Colonic mucosa (tissue), 4 donors: Measurements from ENCODE around the gene DIAPH1. TPM values are rescaled to one million over a fixed set of nuclear protein-coding genes. Genes with fewer than 3 reads are reported as not detected.

ENCODE experiments used
- DNase-seq: peaks from one replicate; pipeline ENCODE4 v3.0.0-alpha.2; 2020
- H3K27ac ChIP-seq: fragments of 200-600 bp; one replicate; pipeline ENCODE4 v1.8.0; 2021
- H3K27me3 ChIP-seq: fragments of 200-600 bp; one replicate; pipeline ENCODE4 v1.8.0; 2021
- H3K36me3 ChIP-seq: fragments of 200-600 bp; one replicate; pipeline ENCODE4 v1.8.0; 2021
- H3K4me1 ChIP-seq: fragments of 200-600 bp; one replicate; pipeline ENCODE4 v1.8.0; 2021; ENCODE audit warnings: mild to moderate bottlenecking
- H3K4me3 ChIP-seq: fragments of 200-600 bp; one replicate; pipeline ENCODE4 v1.8.0; 2021
- H3K9ac ChIP-seq, 2 donors: one replicate each; pipeline ENCODE4 v1.7.0; 2013; ENCODE audit warnings: control low read depth in 2 of 2, low read depth in 2 of 2, low read length in 2 of 2
- H3K9me3 ChIP-seq: fragments of 200-600 bp; one replicate; pipeline ENCODE4 v1.8.0; 2021
- CTCF ChIP-seq: fragments of 200-600 bp; IDR thresholded peaks from one replicate; pipeline ENCODE4 v1.8.0; 2022; ENCODE audit warnings: antibody characterized with exemption, mild to moderate bottlenecking
- intact Hi-C: fragments of 100-400 bp; cut with DNase I; formaldehyde crosslinking; loops from one replicate; pipeline ENCODE4 v1.14.1; 2022
- total RNA-seq, 2 donors: library from RNA; stranded (reverse); fragmentation: NEBNext Ultra II Directional in 1 of 2; extraction: Animal tissue kit (Norgen Biotek cat#: 25700) in 1 of 2; gene quantifications; one replicate each; pipeline ENCODE4 v1.2.1, GENCODE V29; 2021
- donor health status: healthy.
- donor health status: DM: no; HTN: no; CAD: no.
- donor health status: DM: no; HTN: no; CAD: no.

Gene DIAPH1
- total RNA-seq, 2 donors from 2014 or later: 113 to 143 TPM

DNA sequence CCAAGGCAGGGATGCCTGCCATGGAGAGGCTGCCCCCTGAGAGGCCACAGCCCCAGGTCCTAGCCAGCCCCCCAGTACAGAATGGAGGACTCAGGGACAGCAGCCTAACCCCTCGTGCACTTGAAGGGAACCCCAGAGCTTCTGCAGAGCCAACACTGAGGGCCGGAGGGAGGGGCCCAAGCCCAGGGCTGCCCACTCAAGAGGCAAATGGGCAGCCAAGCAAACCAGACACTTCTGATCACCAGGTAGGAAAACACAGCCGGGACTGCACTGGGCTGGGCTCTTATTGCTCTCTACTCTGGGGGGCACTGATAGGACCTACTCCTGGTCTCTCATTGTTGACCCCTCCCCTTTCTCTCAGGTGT, 21.2 kb upstream of the DIAPH1 start:
- no peak for DNase-seq
- Histone ChIP-seq H3K9me3 (no peaks in the 10 kb centered on the region), H3K27me3 (no peaks in the 10 kb centered on the region), H3K27ac (no peak overlapping the region), H3K4me3 (no peak overlapping the region), H3K9ac (no peak overlapping the region), H3K36me3 (no peaks in the 10 kb centered on the region), H3K4me1 (peaks cover 13% of the 10 kb centered on the region)
- TF ChIP-seq CTCF: no peak
- intact Hi-C loops: no loop called here

GRCh38 chr5:141639357-141640050, 20.7 kb upstream of the DIAPH1 start:
- no peak for TF ChIP-seq CTCF
- no peaks in the 10 kb centered on the region for H3K27me3 ChIP-seq
- no peak overlapping the region for H3K9ac ChIP-seq
- H3K27ac ChIP-seq: no peak overlapping the region
- no peak overlapping the region for H3K4me3 ChIP-seq
- no peaks in the 10 kb centered on the region for H3K9me3 ChIP-seq
- DNase-seq: no peak
- H3K36me3 ChIP-seq: no peaks in the 10 kb centered on the region
- intact Hi-C loops: no loop called here
- H3K4me1 ChIP-seq: peaks cover 13% of the 10 kb centered on the region

DNA sequence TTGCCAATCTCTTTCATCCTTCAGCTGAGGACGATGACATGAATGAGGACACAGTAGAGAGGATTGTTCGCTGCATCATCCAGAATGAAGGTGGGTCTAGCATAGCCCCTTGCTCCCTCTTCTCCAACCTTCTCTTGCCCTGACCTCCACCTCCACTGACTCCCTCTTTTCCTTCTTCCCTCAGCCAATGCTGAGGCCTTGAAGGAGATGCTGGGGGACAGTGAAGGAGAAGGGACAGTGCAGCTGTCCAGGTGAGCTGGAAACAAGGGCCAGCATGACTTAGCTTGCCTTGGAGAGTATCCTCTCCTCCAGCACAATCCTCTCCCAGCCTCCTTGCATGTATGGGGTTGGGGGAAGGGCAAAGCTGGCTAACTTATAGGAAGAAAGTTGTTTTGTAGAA, 20.0 kb upstream of the DIAPH1 start:
- Histone ChIP-seq H3K9ac (no peak overlapping the region), H3K27ac (no peak overlapping the region), H3K4me1 (peaks cover 13% of the 10 kb centered on the region), H3K27me3 (no peaks in the 10 kb centered on the region), H3K9me3 (no peaks in the 10 kb centered on the region), H3K36me3 (no peaks in the 10 kb centered on the region), H3K4me3 (no peak overlapping the region)
- no peak for DNase-seq
- TF ChIP-seq CTCF: no peak
- intact Hi-C loops: no loop called here

DNA sequence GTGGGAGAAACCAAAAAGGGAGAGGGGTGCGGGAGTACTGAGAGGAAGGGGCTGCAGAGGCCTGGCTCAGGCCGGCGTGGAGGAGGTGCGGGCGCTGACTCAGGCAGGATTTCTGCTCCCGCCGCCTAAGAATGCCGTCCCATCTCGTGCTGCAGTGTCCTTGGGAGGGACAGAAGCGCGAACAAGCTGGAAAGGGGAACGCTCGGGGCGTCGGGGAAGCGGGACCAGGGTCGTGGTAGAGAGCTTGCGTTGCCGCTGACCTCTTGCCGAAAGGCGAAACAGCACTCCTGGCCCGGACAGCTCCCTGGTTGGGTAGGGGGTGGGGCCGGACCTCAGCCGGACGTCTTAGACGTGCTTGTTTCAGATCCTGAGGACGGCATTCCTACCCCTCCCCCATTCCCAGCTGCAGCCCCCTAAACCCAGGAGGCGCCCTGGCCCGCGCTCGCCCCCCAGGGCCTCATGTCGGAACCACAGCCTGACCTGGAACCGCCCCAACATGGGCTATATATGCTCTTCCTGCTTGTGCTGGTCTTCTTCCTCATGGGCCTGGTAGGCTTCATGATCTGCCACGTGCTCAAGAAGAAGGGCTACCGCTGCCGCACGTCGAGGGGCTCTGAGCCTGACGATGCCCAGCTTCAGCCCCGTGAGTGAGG, 19.1 kb upstream of the DIAPH1 start:
- Histone ChIP-seq H3K27ac (no peak overlapping the region), H3K36me3 (no peaks in the 10 kb centered on the region)

GRCh38 chr5:141637123-141637766, 18.4 kb upstream of the DIAPH1 start:
- H3K27me3 ChIP-seq: no peaks in the 10 kb centered on the region
- peak; percentile 55 for DNase-seq
- peak overlapping the region; percentile 58 for H3K27ac ChIP-seq
- intact Hi-C loops: no loop called here
- H3K9me3 ChIP-seq: no peaks in the 10 kb centered on the region
- H3K9ac ChIP-seq: peak overlapping the region; percentile 72 to 95
- TF ChIP-seq CTCF: no peak
- H3K36me3 ChIP-seq: no peaks in the 10 kb centered on the region
- H3K4me3 ChIP-seq: peak overlapping the region; percentile 78
- peaks cover 13% of the 10 kb centered on the region for H3K4me1 ChIP-seq

More for the DNA sequence above, 19.1 kb upstream of the DIAPH1 start:
- peak overlapping the region; percentile 78 for H3K4me3 ChIP-seq
- H3K27me3 ChIP-seq: no peaks in the 10 kb centered on the region
- DNase-seq: peak; percentile 70
- H3K4me1 ChIP-seq: peaks cover 13% of the 10 kb centered on the region
- H3K9me3 ChIP-seq: no peaks in the 10 kb centered on the region
- peak; percentile 18 for TF ChIP-seq CTCF
- peak overlapping the region; percentile 72 to 95 for H3K9ac ChIP-seq
- intact Hi-C loops: no loop called here
